T-cell (primary cell): ENCODE results near the gene CSRNP3. TPM values are rescaled to one million over a fixed set of nuclear protein-coding genes. Genes with fewer than 3 reads are reported as not detected.

Experiments
- ATAC-seq, 4 experiments: fragments of 200-7000 bp in 3 of 4; fragments of 150-1000 bp in 1 of 4; cut with Tn5 transposase; replicated peaks in 1 of 4; 1 replicate in 3 of 4; 2 replicates in 1 of 4; pipeline ENCODE4 v1.10.0; 2021; ENCODE audit warnings: moderate library complexity in 3 of 4, mild to moderate bottlenecking in 2 of 4, moderate number of reproducible peaks in 1 of 4
- CTCF ChIA-PET, 2 donors: fragments of 300-600 bp; sonication (Branson Sonifier 250); formaldehyde crosslinking; loops; one replicate each; lab custom pipeline; 2022; ENCODE audit warnings: antibody characterized with exemption in 2 of 2; lab: Charles Lee
- POLR2A ChIA-PET, 2 donors: fragments of 300-600 bp; sonication (Branson Sonifier 250); formaldehyde crosslinking; loops; one replicate each; lab custom pipeline; 2022; ENCODE audit warnings: antibody characterized with exemption in 2 of 2; lab: Charles Lee
- DNase-seq, 35 experiments: peaks; one replicate each; pipeline versions ENCODE4 v3.0.0 to v3.0.0-alpha.2; 2013 to 2023
- H3K27ac ChIP-seq: one replicate; pipeline ENCODE4 v1.5.1; 2013; ENCODE audit warnings: low read length
- H3K27me3 ChIP-seq, 2 experiments: replicated peaks in 1 of 2; 1 replicate in 1 of 2; 2 replicates in 1 of 2; pipeline versions ENCODE4 v1.6.1 to v1.7.0; 2013; ENCODE audit warnings: low read length in 1 of 2, mixed read lengths in 1 of 2; ENCODE audit not compliant: control insufficient read depth in 2 of 2, insufficient read depth in 2 of 2; ENCODE audit errors: extremely low read depth in 1 of 2
- H3K36me3 ChIP-seq, 2 donors: 1 replicate in 1 of 2; 2 replicates in 1 of 2; pipeline versions ENCODE4 v1.6.1 to v1.7.0; 2013; ENCODE audit warnings: low read length in 1 of 2; ENCODE audit not compliant: control insufficient read depth in 2 of 2, insufficient read depth in 1 of 2; ENCODE audit errors: extremely low read depth in 1 of 2
- H3K4me1 ChIP-seq, 2 experiments: 1 replicate in 1 of 2; 2 replicates in 1 of 2; pipeline versions ENCODE4 v1.6.1 to v1.7.0; 2013; ENCODE audit warnings: low read length in 2 of 2, mixed read lengths in 1 of 2; ENCODE audit not compliant: insufficient read depth in 2 of 2, control insufficient read depth in 1 of 2; ENCODE audit errors: extremely low read depth in 1 of 2
- H3K4me3 ChIP-seq, 2 donors: 1 replicate in 1 of 2; 2 replicates in 1 of 2; pipeline versions ENCODE4 v1.5.1 to v1.7.0; 2013; ENCODE audit warnings: mild to moderate bottlenecking in 2 of 2, low read length in 1 of 2, moderate library complexity in 1 of 2; ENCODE audit not compliant: control insufficient read depth in 1 of 2; ENCODE audit errors: extremely low read depth in 1 of 2
- H3K9me3 ChIP-seq: 2 replicates; pipeline ENCODE4 v1.7.0; 2013
- H3K27ac Mint-ChIP-seq, 2 donors: one replicate each; pipeline ENCODE4 v1.8.0; 2020 to 2021; ENCODE audit warnings: mild to moderate bottlenecking in 2 of 2, mixed read lengths in 2 of 2
- H3K27me3 Mint-ChIP-seq, 2 donors: one replicate each; pipeline ENCODE4 v1.8.0; 2021 to 2022; ENCODE audit warnings: mixed read lengths in 2 of 2
- H3K36me3 Mint-ChIP-seq: one replicate; pipeline ENCODE4 v1.8.0; 2021; ENCODE audit warnings: mixed read lengths
- H3K4me1 Mint-ChIP-seq, 3 donors: one replicate each; pipeline ENCODE4 v1.8.0; 2020 to 2022; ENCODE audit warnings: mixed read lengths in 3 of 3, mild to moderate bottlenecking in 1 of 3
- H3K4me3 Mint-ChIP-seq, 3 donors: one replicate each; pipeline ENCODE4 v1.8.0; 2020 to 2022; ENCODE audit warnings: mild to moderate bottlenecking in 3 of 3, mixed read lengths in 3 of 3, moderate library complexity in 3 of 3
- H3K9me3 Mint-ChIP-seq, 3 donors: one replicate each; pipeline ENCODE4 v1.8.0; 2020 to 2022; ENCODE audit warnings: mixed read lengths in 3 of 3
- WGBS: methylation state at CpG from one replicate; pipeline ENCODE4 v1.1.5; 2013; ENCODE audit warnings: missing lambda C conversion rate; ENCODE audit not compliant: insufficient coverage; 5-methylcytosine and 5-hydroxymethylcytosine counted together
- total RNA-seq, 35 experiments: library from RNA in 6 of 35; stranded (reverse) in 6 of 35; fragments of 120-200 nt in 1 of 35; gene quantifications; one replicate each; pipeline versions ENCODE4 v1.2.1 to v1.2.4 and lab custom pipeline; 2013 to 2026

The CSRNP3 gene
- total RNA-seq, 5 donors from 2014 or later (not counting 1 experiment from before 2014, with no cell fraction given), result 0.19 TPM; not detected in 4

GRCh38 chr2:165639504-165639903 lies 170.0 kb downstream of the CSRNP3 start:
- DNase-seq (no peak), ATAC-seq (no peak)
- H3K4me3 ChIP-seq, result no peak overlapping the region
- H3K9me3 Mint-ChIP-seq, result no peaks in the 10 kb centered on the region
- no peak overlapping the region for H3K27ac ChIP-seq
- no peaks in the 10 kb centered on the region for H3K9me3 ChIP-seq
- WGBS, result no CpG with 5 or more reads among the region's 1 CpG
- no peaks in the 10 kb centered on the region for H3K4me1 ChIP-seq
- no peaks in the 10 kb centered on the region for H3K27me3 ChIP-seq
- POLR2A ChIA-PET, result no interaction called here
- no peaks in the 10 kb centered on the region for H3K36me3 Mint-ChIP-seq
- H3K4me3 Mint-ChIP-seq, result no peak overlapping the region
- H3K4me1 Mint-ChIP-seq, result no peaks in the 10 kb centered on the region
- H3K27ac Mint-ChIP-seq, result no peak overlapping the region
- peaks cover 0 to 2% of the 10 kb centered on the region in 2 donors for H3K27me3 Mint-ChIP-seq
- no peaks in the 10 kb centered on the region for H3K36me3 ChIP-seq
- CTCF ChIA-PET, result no interaction called here

GRCh38 chr2:165640247-165640929 lies 170.9 kb downstream of the CSRNP3 start:
- H3K27ac ChIP-seq, result no peak overlapping the region
- ChIA-PET CTCF (no interaction called here), POLR2A (no interaction called here)
- no peaks in the 10 kb centered on the region for H3K9me3 ChIP-seq
- ATAC-seq, result no peak
- no peak for DNase-seq
- H3K9me3 Mint-ChIP-seq, result no peaks in the 10 kb centered on the region
- no peak overlapping the region for H3K27ac Mint-ChIP-seq
- no peaks in the 10 kb centered on the region for H3K36me3 ChIP-seq
- H3K27me3 Mint-ChIP-seq, result peaks cover 0 to 2% of the 10 kb centered on the region in 2 donors
- H3K4me1 ChIP-seq, result no peaks in the 10 kb centered on the region
- H3K4me3 ChIP-seq, result no peak overlapping the region
- no peak overlapping the region for H3K4me3 Mint-ChIP-seq
- no peaks in the 10 kb centered on the region for H3K36me3 Mint-ChIP-seq
- no CpG with 5 or more reads among the region's 3 CpGs for WGBS
- H3K27me3 ChIP-seq, result no peaks in the 10 kb centered on the region
- no peaks in the 10 kb centered on the region for H3K4me1 Mint-ChIP-seq

GRCh38 chr2:165645930-165646831 lies 176.7 kb downstream of the CSRNP3 start:
- H3K4me3 ChIP-seq, result no peak overlapping the region
- Mint-ChIP-seq H3K27ac (no peak overlapping the region), H3K9me3 (no peaks in the 10 kb centered on the region), H3K27me3 (peaks cover 2 to 3% of the 10 kb centered on the region in 2 donors), H3K4me3 (no peak overlapping the region), H3K36me3 (no peaks in the 10 kb centered on the region), H3K4me1 (no peaks in the 10 kb centered on the region)
- no peak for ATAC-seq
- no peak overlapping the region for H3K27ac ChIP-seq
- H3K9me3 ChIP-seq, result no peaks in the 10 kb centered on the region
- WGBS, result 89% methylated on average over 5 of the region's 7 CpGs
- CTCF ChIA-PET, result no interaction called here
- H3K36me3 ChIP-seq, result no peaks in the 10 kb centered on the region
- H3K4me1 ChIP-seq, result no peaks in the 10 kb centered on the region
- no peaks in the 10 kb centered on the region for H3K27me3 ChIP-seq
- POLR2A ChIA-PET, result no interaction called here
- DNase-seq, result no peak

- H3K36me3 Mint-ChIP-seq, result no peaks in the 10 kb centered on the region
- Histone ChIP-seq H3K27me3 (no peaks in the 10 kb centered on the region), H3K9me3 (no peaks in the 10 kb centered on the region), H3K36me3 (no peaks in the 10 kb centered on the region), H3K4me3 (no peak overlapping the region), H3K27ac (no peak overlapping the region), H3K4me1 (no peaks in the 10 kb centered on the region)
- DNase-seq (no peak), ATAC-seq (no peak)
- ChIA-PET POLR2A (no interaction called here), CTCF (interaction anchor here in 1 of 2 donors (0.6 kb wide), 1 partner anchor 444 kb away, joined by 3 read pairs; no protein-coding TSS in a partner anchor)
- no peaks in the 10 kb centered on the region for H3K9me3 Mint-ChIP-seq
- WGBS, result no CpG with 5 or more reads among the region's 2 CpGs
- no peak overlapping the region for H3K4me3 Mint-ChIP-seq
- H3K27me3 Mint-ChIP-seq, result peaks cover 2 to 3% of the 10 kb centered on the region in 2 donors
- H3K4me1 Mint-ChIP-seq, result no peaks in the 10 kb centered on the region
- no peak overlapping the region for H3K27ac Mint-ChIP-seq
Observed at GRCh38 chr2:165647409-165647808, 177.9 kb downstream of the CSRNP3 start.

- Mint-ChIP-seq H3K27ac (no peak overlapping the region), H3K27me3 (peaks cover 3% of the 10 kb centered on the region in 2 donors), H3K4me1 (no peaks in the 10 kb centered on the region), H3K4me3 (no peak overlapping the region), H3K36me3 (no peaks in the 10 kb centered on the region), H3K9me3 (no peaks in the 10 kb centered on the region)
- H3K9me3 ChIP-seq, result no peaks in the 10 kb centered on the region
- 86% methylated on average over 1 of the region's 4 CpGs for WGBS
- H3K27me3 ChIP-seq, result no peaks in the 10 kb centered on the region
- no peak for DNase-seq
- no peak overlapping the region for H3K27ac ChIP-seq
- H3K4me3 ChIP-seq, result no peak overlapping the region
- H3K36me3 ChIP-seq, result no peaks in the 10 kb centered on the region
- ChIA-PET CTCF (interaction anchor here in 1 of 2 donors (0.6 kb wide), 1 partner anchor 10 kb away, joined by 3 read pairs; no protein-coding TSS in a partner anchor), POLR2A (no interaction called here)
- no peaks in the 10 kb centered on the region for H3K4me1 ChIP-seq
- ATAC-seq, result no peak
Observed at GRCh38 chr2:165648801-165649200, 179.3 kb downstream of the CSRNP3 start.

- DNase-seq (no peak), ATAC-seq (no peak)
- ChIA-PET POLR2A (no interaction called here), CTCF (no interaction called here)
- WGBS, result no CpG with 5 or more reads among the region's 2 CpGs
- no peak overlapping the region for H3K4me3 ChIP-seq
- Mint-ChIP-seq H3K9me3 (no peaks in the 10 kb centered on the region), H3K4me1 (no peaks in the 10 kb centered on the region), H3K27me3 (peaks cover 3% of the 10 kb centered on the region in 2 donors), H3K36me3 (no peaks in the 10 kb centered on the region), H3K27ac (no peak overlapping the region), H3K4me3 (no peak overlapping the region)
- no peaks in the 10 kb centered on the region for H3K9me3 ChIP-seq
- H3K27ac ChIP-seq, result no peak overlapping the region
- H3K27me3 ChIP-seq, result no peaks in the 10 kb centered on the region
- H3K36me3 ChIP-seq, result no peaks in the 10 kb centered on the region
- H3K4me1 ChIP-seq, result no peaks in the 10 kb centered on the region
Observed at GRCh38 chr2:165651233-165651632, 181.7 kb downstream of the CSRNP3 start.
